NCI-H2196 treated with DMSO at 0.1 percent for 48 hours (cell line): Measurements from ENCODE around the gene NPAS2.

ENCODE experiments used
- DNase-seq: peaks from one replicate; lab custom pipeline; 2025; ENCODE audit not compliant: unreplicated experiment; lab: John Stamatoyannopoulos, UW

Gene NPAS2

DNA sequence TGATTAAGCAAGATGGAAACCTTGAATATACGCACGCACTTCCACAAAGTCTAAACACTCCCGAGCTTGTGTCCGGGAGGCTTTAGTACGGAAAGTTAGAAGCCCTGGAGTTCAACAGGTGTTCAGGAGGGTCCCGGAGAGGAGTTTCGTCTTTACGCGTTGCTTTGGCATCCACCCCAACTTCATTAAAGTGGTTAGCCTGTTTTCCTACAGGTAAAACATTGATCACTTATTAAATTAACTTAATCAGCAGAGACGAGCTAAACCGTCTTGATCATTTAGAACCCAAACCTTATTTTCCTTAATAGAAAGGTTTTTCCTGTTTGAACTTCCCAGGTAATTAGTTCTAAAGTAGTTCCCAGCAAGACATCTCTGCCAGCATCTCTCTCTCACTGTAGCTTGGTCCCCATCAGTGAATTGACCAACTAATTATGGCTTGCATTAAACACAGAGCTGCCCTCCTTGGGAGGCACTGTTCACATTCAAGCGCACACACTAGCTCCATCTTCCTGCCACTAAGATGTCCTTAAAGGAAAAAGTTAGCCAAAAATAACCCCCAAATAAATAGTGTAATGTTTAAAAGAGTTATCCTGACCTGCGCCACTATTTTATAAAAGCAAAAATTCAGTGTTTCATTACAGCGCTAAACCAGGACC lies 1.4 kb downstream of the NPAS2 start:
- DNase-seq, result no peak

DNA sequence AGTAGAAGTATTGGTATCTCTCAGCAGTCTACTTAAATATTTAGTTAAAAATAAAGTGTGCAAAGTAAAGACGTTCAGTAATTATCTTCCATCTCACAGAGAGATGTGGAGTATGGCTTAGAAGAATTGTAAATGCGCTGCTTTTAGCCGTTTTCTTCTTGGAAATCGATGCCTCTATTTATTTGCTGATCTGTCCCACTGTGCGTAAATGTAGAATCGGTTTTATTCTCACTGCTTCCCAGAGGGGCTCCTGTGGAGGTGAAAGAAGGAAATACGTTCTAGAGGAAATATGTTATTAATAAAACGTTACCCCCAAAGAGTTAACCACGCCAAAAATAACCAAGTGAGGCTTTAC lies 1.9 kb downstream of the NPAS2 start:
- no peak for DNase-seq

DNA sequence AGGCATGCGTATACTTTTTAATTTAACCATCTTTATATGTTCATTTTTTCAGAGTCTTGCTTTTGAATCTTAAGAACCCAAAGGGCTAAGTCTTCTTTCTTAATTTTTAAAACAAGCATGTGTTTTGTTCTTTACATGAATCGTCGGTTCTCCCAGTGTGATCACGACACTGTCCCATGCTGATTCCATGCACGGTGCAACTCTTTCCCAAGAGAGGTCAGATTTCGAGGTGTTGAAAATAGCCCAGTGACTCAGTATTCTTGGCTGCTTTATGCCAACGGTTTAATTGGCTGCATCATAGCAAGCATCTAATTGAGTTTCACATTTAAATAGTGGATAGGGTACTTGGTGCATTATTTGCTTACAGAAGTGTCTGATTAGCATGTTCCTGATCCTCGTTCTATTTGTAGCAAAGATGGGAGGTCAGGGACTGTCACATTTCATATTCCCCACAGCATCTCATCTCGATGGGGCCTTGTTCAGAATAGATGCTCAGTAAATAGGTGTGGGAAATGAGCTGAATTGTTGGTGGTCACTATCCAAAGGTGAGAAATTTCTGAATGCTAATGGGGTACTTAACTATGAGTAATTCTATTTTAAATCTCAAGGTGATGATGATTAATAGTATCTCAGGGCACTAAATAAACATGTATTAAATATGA lies 2.8 kb downstream of the NPAS2 start:
- no peak for DNase-seq

DNA sequence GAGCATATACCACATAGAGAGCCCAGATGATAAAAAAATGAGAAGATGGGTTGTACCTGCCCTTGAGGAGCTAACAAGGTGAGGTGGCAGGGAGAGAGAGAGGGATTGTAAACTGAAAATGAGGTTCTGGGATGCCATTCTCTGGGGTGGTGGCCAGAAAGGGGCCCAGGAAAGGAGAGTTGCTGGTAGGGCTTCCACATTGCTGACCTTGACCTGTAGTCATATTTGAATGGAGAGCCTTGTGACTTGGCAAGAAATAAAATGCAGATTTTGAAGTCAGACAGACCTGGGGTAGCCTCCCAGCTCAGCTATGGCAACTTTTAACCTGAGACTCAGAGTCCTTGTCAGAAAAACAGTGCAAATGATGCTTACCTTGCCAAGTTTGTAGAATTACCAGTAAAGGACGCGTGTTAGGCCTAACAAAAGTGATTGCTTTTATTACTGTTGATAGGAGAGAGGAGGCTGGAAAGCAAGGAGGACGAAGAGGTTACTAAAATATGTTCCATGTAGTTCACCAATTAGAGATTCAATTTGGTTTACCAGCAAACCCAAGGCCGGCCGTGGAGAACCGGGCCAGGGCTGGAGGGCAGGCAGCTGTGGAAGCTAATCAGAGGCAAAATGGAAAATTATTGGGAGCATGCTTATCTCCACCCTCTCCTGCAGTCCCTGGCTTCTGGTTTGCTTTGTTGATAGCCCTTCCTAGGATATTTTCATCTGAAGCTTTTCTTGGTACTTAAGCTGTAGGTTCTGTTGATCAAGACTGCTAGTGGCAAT lies 3.9 kb downstream of the NPAS2 start:
- no peak for DNase-seq

DNA sequence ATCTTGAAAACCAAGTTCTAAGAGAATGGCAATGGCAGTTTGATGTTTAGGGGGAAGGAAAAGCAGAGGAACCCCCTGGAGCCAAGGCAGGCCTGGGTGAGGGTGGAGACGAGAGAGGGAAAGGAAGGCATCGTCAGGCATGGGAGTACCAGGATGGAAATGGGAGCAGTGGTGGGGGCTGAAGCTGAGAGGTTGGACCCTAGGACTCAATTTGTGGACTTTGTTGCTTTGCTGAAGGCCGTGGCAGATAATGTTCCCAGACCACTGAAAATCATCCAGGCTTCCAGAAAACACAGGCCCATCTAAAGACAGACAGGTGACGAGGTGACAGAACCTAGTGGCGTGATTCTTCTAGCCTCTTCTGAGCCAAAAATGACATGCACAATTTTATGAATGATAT lies 4.9 kb downstream of the NPAS2 start:
- DNase-seq, result no peak

DNA sequence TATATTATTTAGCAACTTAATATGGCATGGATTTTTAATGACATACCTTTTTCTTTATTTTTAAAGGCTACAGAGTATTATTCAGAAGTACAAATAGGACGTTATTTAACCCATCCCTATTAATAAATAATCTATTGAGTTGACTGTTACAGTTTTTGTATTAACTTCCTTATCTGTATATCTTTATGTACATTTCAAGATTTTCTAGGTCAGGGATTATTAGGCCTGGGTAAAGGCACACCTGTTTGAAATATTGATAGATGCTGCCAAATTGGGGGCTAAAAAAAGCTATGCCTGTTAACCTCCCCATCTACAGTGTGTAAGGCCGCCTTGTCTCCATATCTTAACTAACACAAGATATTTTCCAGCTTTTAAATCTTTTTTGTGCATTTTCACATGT lies 6.6 kb downstream of the NPAS2 start:
- DNase-seq, result no peak

DNA sequence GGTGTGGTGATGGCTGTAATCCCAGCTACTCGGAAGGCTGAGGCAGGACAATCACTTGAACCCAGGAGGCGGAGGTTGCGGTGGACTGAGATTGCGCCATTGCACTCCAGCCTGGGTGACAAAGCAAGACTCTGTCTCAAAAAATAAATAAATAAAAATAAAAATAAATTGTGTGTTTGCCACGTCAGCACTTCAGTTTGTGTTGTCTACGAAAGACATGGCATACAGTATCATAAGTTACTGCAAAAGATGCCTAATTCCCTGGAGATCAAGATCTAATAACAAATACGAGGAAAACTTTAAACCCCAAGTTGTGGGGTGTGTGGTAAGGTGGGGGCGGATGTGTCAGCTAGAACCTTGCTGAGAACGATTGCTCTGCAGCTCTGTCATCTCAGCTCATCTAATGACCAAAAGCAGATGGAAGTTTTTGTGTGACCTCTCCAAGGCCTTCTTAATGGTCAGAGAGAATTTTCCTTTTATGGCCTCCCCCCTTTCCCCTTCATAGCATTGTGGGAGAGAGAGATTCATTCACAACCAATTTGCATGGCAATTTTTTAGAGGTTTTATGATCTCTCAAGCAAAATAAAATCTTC lies 11.3 kb downstream of the NPAS2 start:
- DNase-seq, result no peak

DNA sequence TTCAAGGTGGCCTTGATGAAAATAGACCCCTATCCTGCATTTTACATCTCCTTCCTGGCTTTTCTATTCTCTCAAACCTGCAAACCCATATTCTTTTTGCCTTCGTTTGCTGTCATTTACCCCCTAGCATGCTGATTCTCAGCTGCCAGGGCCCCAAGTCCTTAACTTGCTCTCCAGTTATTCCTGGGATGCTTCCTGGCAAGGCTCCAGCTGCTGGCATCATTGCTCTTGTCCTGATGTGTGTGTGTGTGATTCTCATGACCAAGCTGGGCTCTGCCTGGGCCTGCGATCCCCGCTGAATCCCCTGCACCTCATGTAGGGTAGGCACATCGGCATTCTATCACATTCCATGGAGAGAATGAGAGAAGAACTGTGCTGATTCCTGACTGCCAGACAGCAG lies 11.9 kb downstream of the NPAS2 start:
- DNase-seq, result no peak

DNA sequence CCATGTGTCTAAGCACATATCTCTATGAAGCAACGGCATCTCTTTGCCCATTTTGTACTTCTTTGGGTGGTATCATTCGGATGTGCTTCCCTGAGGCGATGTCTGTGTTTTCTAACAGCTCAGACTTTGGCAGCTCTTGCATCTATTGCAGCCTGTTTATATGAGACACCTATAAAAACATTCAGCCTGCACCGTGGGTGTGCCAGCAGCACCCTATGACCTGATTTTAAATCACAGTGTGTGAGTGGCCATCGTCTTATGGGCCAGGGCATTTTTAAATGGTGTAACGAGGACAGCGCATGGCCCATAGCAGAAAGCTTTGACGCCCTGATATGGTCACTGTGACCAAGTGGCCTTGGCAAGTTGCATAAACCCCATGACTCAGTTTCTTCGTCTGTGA lies 12.9 kb downstream of the NPAS2 start:
- no peak for DNase-seq

DNA sequence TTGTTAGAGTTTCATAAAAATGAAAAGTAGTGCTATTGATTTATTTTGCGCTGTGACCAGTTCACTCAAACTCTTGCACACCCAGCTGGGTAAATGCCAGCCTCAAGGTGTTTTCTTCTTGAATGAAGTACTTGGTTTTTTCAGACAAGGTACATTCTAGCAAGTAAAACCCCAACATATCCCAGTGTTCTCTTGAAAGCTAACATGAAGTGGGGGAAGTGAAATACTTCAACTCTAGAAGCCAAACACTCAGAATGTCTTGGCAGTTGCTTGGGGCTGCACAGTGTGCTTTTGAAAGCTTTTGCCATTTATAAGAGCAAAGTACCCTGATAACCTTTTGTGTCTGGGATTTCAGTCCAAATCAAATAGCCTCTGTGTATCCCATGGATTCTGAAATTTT lies 13.4 kb downstream of the NPAS2 start:
- no peak for DNase-seq

DNA sequence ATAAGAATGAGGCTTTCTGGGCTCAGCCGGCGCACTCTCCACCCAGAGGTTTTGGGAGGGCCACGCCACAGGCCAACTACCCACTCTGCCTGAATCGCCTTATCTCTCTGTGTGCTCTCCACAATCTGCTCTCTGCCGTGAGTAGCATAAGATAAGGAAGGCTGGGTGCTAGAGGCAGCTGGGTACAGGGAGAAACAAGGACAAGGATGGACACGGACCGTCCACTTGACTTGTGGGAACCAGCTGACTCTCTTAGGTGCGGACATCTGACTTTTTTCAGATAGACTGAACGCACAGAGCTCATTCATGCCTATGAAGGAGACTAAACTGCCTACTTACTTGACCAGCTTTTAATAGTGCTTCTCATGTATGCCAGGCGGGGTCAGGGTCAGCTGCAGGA lies 14.3 kb downstream of the NPAS2 start:
- no peak for DNase-seq

DNA sequence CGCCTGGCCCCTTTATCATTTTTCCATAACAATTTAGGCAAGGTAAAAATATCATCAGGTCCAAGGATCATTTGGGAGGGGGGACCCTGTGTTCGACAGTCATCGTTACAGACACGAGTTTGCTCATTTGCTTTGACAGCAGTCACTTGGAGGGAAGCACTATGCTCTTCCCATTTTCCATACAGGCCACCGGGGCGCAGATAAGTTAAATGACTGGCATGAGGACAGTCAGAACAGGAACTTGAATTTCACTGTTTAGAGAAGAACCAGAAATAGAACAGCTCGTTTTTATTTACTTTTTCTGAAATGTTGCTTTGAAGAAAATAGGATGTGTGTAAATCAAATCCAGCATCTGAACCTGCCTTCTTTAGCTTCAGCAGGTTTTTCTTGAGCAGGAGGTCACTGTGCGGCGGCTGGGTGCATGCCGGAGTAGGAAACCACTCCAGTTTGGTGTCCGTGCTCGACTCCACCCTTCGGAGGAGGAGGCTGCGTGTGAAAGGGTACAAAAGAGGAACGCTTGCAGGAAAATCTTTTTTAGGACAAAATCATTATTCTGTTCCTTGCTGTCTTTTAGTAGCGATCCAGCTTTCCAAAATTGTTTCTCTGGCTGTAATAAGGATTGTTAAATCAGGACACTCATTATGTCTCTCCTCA lies 15.2 kb downstream of the NPAS2 start:
- DNase-seq, result no peak

DNA sequence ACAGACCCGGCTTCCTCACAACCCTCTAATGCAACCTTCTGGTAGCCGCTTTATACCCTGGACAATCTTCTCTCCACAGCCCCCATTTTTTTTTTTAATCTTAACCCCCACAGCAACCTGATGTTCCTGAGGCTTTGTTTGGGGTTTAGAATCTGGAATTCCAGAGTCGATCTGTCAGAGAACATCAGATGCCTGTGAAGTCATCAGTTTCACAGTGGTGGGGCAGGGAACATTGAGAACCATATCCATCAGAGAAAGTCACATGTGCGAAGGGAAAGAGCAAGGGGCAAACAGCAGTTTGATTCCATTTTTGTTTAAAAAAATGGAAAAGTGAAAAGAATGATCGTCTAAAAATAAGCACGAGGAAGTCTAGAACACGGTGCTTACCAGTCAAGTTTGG lies 20.6 kb downstream of the NPAS2 start:
- DNase-seq, result no peak

DNA sequence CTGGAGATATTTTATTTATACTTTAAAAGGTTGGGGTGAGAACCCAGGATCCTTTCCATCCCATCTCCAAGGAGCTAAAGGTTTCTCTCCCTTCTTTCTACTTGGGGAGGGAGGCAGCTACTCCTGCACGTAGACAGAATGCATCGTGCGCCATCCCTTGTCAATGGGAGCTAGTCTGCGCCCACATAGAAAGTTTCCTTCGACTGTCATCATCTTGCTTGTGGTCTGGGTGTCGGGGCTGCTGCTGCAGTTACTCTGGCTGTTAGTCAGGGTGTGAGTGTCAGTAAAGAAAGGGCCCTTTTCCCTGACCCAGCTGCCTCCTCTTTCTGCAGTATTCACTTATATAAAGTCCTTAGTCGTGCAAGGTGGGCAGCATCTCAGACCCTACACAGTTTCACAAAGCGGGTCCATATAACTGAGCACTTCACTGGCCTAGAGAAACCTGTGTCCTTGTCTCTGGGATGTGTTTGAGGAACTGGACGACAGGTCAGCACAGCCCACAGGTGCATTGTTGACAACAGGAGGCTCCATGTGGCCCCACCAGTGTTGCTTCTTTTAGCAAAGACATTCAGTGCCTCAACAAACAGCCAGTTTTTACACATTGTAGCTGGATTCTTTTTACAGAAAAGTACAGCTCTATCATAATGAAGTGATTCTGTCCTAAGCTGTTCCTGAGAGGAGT lies 22.4 kb downstream of the NPAS2 start:
- no peak for DNase-seq

DNA sequence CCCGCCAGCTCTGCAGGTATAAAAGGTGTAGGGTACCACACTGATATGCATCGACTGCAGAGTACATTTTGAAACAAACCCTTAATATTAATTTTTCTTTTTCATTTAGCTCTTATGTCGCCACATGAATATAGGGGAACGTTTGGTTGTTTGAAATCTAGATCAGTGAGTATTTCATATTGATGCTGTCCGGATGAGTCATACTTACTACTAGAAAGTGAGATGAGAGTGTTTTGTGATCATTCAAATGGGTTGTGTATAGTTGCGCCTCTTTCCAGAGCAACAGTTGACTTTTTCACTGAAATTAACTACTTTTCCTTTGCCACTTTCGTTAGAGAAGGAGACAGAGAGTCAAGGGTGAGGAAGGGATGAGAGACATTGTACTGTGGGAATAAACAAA lies 24.6 kb downstream of the NPAS2 start:
- no peak for DNase-seq

DNA sequence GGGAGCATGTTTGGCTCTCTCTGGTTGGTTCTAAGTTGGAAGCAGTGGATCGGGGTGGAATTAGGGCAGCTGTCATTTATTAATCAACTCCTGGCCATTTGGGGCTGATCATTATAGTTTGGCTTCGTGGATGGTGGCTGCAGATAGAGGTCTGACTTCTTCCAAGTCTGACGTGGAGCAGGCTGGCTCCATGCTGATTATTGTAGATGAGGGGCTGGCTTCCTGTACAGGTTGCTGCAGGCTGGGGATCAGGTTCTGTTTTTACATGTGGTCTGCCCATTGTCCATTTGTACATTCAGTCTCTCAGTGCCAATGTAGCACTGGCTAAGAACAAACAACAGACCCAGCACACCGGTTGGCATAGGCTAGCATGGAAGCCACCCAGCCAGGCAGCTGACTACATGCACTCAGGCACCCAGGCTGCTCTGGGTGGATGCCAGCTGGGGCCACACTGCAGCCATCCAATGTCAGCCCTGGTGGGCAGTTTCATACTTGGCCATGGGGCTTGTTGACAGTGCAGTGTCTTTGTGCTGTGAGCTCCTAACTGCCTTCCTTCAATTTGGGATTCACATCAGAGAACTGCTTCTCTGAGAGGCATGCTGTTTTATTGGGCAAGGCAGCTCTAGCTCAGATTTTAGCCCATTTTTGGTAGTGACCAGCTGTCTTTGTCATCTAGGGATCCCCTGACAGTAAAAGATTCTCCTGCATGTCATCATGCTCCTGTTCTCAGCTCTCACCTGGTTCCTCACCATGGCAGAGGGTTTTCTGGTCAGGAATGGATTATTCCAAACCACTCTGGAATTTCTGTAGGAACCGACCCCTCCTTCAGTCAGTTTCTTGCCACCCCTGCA lies 25.4 kb downstream of the NPAS2 start:
- DNase-seq, result no peak

DNA sequence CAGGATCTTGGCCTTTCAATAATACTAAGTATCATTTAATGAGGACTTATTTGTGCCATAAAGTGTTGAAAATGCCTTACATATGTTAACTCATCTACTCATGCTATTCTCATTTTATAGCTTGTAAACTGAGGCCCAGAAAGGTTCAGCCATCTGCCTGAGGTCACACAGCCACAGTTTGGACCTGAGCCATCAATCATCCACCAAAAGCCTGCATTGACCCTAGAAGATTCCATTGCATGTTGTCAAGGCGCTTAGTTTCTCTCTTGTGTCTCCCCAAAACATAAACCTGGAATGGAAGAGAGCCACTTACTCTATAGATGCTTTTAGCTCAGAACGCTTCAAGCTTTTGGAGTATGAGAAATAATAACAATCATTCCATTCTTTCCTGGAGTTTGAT lies 26.8 kb downstream of the NPAS2 start:
- no peak for DNase-seq

DNA sequence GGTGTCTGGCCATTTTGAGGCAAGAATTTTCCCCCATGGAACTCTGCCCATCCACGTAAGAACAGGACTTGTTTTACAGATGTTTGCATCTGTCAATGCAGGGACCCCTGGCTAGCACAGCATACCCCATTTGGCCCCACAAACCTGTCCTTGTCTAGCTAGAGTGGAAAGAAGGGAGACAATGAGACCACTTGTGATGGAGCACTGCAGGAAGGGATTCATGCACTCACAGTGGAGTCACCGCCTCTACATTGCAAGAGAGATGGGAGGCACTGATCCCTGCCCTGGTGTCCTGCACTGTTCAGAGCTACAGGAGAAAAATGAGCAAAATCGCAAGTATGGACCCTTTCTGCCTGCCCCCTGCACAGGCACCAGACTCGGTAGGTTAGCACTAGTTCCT lies 32.5 kb downstream of the NPAS2 start:
- no peak for DNase-seq

DNA sequence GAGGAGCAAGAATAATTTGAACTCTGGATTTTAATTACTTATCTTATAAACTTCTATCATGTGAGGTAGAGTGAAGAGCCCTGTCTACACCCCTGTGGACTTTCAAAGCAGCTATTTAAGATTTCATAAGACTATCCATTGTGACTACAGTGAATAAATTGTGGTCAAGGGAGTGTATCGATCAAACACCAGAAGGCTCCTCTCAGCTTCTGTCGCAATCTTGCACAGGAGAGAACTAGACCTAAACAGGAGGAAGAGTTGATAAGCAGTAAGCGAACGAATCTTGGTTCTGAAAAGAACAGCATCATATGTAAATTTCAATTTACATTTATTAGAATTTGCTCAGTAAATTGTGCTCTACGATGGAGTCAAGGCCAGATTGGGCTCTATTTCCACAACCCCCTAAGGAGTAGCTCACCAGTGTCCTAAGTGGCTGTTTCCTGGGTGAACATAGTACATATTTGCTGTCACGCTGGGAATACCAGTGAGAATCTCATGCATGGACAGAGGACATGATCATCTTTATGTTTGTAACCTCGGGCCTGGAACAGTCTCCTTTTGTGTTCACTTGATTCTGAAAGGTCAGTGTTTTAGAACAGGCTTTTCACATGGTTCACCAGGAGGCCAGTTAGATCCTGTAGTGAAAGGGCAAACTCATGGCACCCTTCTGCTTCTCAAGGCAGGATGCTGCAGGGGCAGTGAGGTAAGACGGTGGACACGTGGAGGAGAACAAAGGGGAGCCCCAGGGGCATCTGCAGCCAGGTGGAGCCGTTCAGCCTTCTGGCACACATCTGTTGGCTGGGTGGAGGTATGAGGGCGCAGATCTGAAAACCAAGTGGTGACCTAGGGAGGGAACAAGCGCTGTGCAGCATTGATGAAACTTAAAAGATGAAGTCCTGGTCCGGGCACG lies 33.3 kb downstream of the NPAS2 start:
- no peak for DNase-seq
